Transverse colon (tissue), 4 donors: ENCODE measurements around the gene POLR3A.

Experiments
- EP300 ChIP-seq: sonication (generic); formaldehyde crosslinking; IDR thresholded peaks from one replicate; pipeline ENCODE4 v1.6.1; 2017; ENCODE audit warnings: antibody characterized with exemption, low read depth
- POLR2A ChIP-seq: fragments of 450-650 bp; IDR thresholded peaks from one replicate; pipeline ENCODE4 v1.6.1; 2016; ENCODE audit warnings: antibody characterized with exemption, mild to moderate bottlenecking, moderate library complexity
- POLR2AphosphoS5 ChIP-seq, 3 donors: sonication (generic); formaldehyde crosslinking; IDR thresholded peaks; one replicate each; pipeline ENCODE4 v1.6.1; 2016; ENCODE audit warnings: antibody characterized with exemption in 3 of 3
- TF ChIP-seq, protein P1 (sequence below), 5 experiments: fragments of 200-600 bp in 3 of 5; fragments of 450-650 bp in 2 of 5; sonication (generic) in 3 of 5; IDR thresholded peaks; 1 replicate in 2 of 5; 2 replicates in 3 of 5; pipeline ENCODE4 v1.5.1; 2016 to 2017; ENCODE audit warnings: antibody characterized with exemption in 5 of 5, inconsistent platforms in 3 of 5, mild to moderate bottlenecking in 2 of 5, moderate library complexity in 1 of 5

DNA sequence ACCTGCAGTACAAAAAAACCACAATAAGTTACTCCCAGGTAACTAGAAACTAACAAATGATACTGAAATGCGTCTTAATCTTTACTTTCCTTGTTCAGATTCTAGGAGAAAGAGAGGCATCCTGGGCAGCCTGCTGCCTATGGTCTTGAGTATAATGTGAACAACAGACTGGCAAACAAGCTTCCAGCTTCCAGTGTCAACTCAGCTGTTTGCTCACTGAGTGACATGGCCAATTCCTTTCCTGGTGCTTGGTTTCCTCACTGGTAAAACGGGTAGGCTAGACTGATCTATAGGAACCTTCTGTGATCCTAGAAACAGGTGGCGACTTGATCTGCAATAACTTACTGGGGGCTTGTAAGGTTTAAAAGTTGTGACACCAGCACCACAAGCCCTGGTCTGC is 10.1 kb downstream of the POLR3A start:
- TF ChIP-seq, protein P1, sequence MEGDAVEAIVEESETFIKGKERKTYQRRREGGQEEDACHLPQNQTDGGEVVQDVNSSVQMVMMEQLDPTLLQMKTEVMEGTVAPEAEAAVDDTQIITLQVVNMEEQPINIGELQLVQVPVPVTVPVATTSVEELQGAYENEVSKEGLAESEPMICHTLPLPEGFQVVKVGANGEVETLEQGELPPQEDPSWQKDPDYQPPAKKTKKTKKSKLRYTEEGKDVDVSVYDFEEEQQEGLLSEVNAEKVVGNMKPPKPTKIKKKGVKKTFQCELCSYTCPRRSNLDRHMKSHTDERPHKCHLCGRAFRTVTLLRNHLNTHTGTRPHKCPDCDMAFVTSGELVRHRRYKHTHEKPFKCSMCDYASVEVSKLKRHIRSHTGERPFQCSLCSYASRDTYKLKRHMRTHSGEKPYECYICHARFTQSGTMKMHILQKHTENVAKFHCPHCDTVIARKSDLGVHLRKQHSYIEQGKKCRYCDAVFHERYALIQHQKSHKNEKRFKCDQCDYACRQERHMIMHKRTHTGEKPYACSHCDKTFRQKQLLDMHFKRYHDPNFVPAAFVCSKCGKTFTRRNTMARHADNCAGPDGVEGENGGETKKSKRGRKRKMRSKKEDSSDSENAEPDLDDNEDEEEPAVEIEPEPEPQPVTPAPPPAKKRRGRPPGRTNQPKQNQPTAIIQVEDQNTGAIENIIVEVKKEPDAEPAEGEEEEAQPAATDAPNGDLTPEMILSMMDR (IDR thresholded peaks at IDR 0.05) = no peak
- TF ChIP-seq POLR2A (no peak), POLR2AphosphoS5 (IDR thresholded peaks at IDR 0.05) (no peak), EP300 (no peak)
